OCI-LY7 (cell line): ENCODE data around the gene TMEM51. TPM values are rescaled to one million over a fixed set of nuclear protein-coding genes. Genes with fewer than 3 reads are reported as not detected.

Experiments
- BruUV-seq: library from RNA; stranded (reverse); fragments of 400-500 nt; replicated peaks from 2 replicates; lab custom pipeline; 2021; lab: Mats Ljungman, UMichigan
- CTCF ChIA-PET: fragments of 300-600 bp; sonication (Branson Sonifier 250); formaldehyde crosslinking; loops from one replicate; lab custom pipeline; 2022; ENCODE audit warnings: antibody characterized with exemption; ENCODE audit not compliant: unreplicated experiment; lab: Charles Lee
- POLR2A ChIA-PET: fragments of 300-600 bp; sonication (Branson Sonifier 250); formaldehyde crosslinking; loops from one replicate; lab custom pipeline; 2022; ENCODE audit warnings: antibody characterized with exemption; lab: Charles Lee
- DNase-seq: peaks from one replicate; pipeline ENCODE4 v3.0.0-alpha.2; 2015; ENCODE audit warnings: low spot score
- H2AFZ ChIP-seq: fragments of 200-600 bp; sonication (generic), shearing (Covaris generic); 2 replicates; pipeline ENCODE4 v1.6.1; 2014; ENCODE audit warnings: mild to moderate bottlenecking, antibody characterized with exemption, low read length, moderate library complexity
- H3K27ac ChIP-seq: fragments of 200-600 bp; sonication (generic); 2 replicates; pipeline ENCODE4 v1.5.1; 2014; ENCODE audit warnings: mixed run types, low read depth, mild to moderate bottlenecking, moderate library complexity, low read length, inconsistent platforms; ENCODE audit not compliant: poor library complexity, severe bottlenecking
- H3K36me3 ChIP-seq: fragments of 200-600 bp; sonication (generic); 2 replicates; pipeline ENCODE4 v1.6.1; 2014; ENCODE audit warnings: mild to moderate bottlenecking, antibody characterized with exemption, low read length, moderate library complexity, mixed read lengths; ENCODE audit not compliant: insufficient read depth
- H3K4me1 ChIP-seq: fragments of 200-600 bp; sonication (generic); 2 replicates; pipeline ENCODE4 v1.5.1; 2014; ENCODE audit warnings: mild to moderate bottlenecking, low read length; ENCODE audit not compliant: insufficient read depth, poor library complexity, severe bottlenecking
- H3K4me2 ChIP-seq: fragments of 200-600 bp; sonication (generic); 2 replicates; pipeline ENCODE4 v1.6.1; 2014; ENCODE audit warnings: mild to moderate bottlenecking, low read length
- H3K4me3 ChIP-seq: fragments of 200-600 bp; sonication (generic); 2 replicates; pipeline ENCODE4 v1.5.1; 2014; ENCODE audit warnings: mild to moderate bottlenecking, low read depth, low read length; ENCODE audit not compliant: poor library complexity, severe bottlenecking
- H3K79me2 ChIP-seq: fragments of 200-600 bp; sonication (generic); 2 replicates; pipeline ENCODE4 v1.6.1; 2016; ENCODE audit warnings: low read depth, mild to moderate bottlenecking, low read length, moderate library complexity, mixed read lengths; ENCODE audit not compliant: insufficient read depth
- H3K9me2 ChIP-seq: fragments of 200-600 bp; sonication (generic); 2 replicates; pipeline ENCODE4 v1.6.1; 2016; ENCODE audit warnings: mild to moderate bottlenecking, low read length, mixed read lengths; ENCODE audit not compliant: insufficient read depth
- H3K9me3 ChIP-seq: fragments of 200-600 bp; sonication (generic); 2 replicates; pipeline ENCODE4 v1.6.1; 2014; ENCODE audit warnings: mild to moderate bottlenecking, mixed run types, low read length, mixed read lengths
- H4K20me1 ChIP-seq: fragments of 200-600 bp; sonication (generic); 2 replicates; pipeline ENCODE4 v1.6.1; 2014; ENCODE audit warnings: mild to moderate bottlenecking, antibody characterized with exemption, low read length, moderate library complexity, mixed read lengths; ENCODE audit not compliant: insufficient read depth
- CTCF ChIP-seq: fragments of 200-600 bp; sonication (generic); conservative IDR thresholded peaks from 2 replicates; pipeline ENCODE4 v1.5.1; 2014; ENCODE audit warnings: mild to moderate bottlenecking, antibody characterized with exemption, low read length, moderate library complexity, mixed read lengths
- EZH2phosphoT487 ChIP-seq: fragments of 200-600 bp; sonication (generic); IDR thresholded peaks from 2 replicates; pipeline ENCODE4 v1.6.1; 2018; ENCODE audit warnings: low read depth, borderline replicate concordance, mild to moderate bottlenecking, mixed run types, antibody characterized with exemption, low read length, moderate library complexity, mixed read lengths
- intact Hi-C: fragments of 100-400 bp; cut with micrococcal nuclease; formaldehyde crosslinking; loops from one replicate; pipeline ENCODE4 v1.10.0; 2022; ENCODE audit not compliant: unreplicated experiment
- total RNA-seq, 2 experiments: library from RNA; depleted of rRNA in 1 of 2; stranded (reverse); fragments of >200 nt in 1 of 2; shearing (Covaris generic) in 1 of 2; gene quantifications; 2 replicates each; pipeline ENCODE4 v1.2.3, GENCODE V29; 2014 to 2022

TMEM51 gene
- total RNA-seq, 2 experiments from 2014 or later = not detected

DNA sequence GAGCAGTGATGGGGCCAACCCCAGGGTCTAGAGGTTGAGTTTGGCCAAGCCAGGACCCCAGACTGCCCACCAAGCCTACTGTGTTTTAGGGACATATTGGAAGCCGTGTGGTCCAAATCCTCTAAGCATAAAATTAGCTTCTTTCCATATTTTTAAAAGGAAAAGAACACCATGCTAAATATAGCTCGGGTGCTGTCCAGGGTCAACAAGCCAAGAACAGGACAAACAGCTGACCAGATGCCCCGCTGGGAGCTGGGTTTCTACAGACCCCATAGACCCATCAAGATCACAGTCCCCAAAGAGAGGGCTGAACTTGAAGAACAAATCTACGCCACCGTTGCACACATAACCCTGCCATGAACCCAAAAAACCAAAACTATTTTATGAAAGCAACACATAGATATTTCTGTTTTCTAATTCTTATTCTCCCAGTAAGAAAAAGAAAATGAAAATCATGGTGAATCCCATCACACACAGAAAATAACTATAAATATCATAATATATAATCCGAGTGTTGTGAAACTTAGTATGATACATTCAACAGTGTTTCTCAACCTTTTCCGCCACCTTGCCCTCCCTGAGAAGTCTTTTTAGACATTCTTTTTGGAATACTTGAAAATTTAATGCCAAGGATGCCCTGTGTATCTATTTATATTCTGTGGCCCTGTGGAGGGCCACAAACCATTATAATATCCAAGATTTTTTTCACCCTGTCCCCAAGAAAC lies 57.3 kb downstream of the TMEM51 start:
- H3K79me2 ChIP-seq = no peaks in the 10 kb centered on the region

DNA sequence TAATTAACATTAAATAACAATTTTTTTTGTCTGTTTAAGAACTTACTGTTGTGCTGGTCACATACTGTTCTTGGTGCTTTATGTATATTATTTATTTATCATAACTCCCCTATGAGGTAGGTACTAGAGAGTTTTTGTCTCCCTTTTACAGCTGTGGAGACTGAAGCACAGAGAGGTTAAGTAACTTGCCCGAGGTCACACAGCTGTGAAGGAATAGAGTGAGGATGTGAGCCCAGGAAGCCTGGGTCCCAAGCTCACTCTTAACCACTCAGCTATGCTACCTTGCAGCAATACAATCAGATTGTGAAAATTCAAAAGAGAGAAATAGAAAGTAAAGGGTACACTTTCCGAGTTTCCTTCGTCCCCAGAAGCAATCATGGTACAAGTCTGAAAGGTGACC lies 57.9 kb downstream of the TMEM51 start:
- Histone ChIP-seq H3K4me2 (no peak overlapping the region), H4K20me1 (no peaks in the 10 kb centered on the region), H3K36me3 (no peaks in the 10 kb centered on the region), H2AFZ (no peak overlapping the region), H3K27ac (no peak overlapping the region), H3K9me3 (no peaks in the 10 kb centered on the region), H3K79me2 (no peaks in the 10 kb centered on the region), H3K9me2 (no peaks in the 10 kb centered on the region), H3K4me1 (no peaks in the 10 kb centered on the region), H3K4me3 (no peak overlapping the region)
- no peak for TF ChIP-seq EZH2phosphoT487
- no peak for TF ChIP-seq CTCF
- ChIA-PET POLR2A (no interaction called here), CTCF (no interaction called here)
- BruUV-seq = no TSS peak
- intact Hi-C loops = no loop called here
- no peak for DNase-seq

More for the DNA sequence above, 57.3 kb downstream of the TMEM51 start:
- no peak for DNase-seq
- intact Hi-C loops = no loop called here
- ChIA-PET POLR2A (no interaction called here), CTCF (no interaction called here)
- Histone ChIP-seq H3K4me1 (no peaks in the 10 kb centered on the region), H3K27ac (no peak overlapping the region), H4K20me1 (no peaks in the 10 kb centered on the region), H3K9me2 (no peaks in the 10 kb centered on the region), H2AFZ (no peak overlapping the region), H3K36me3 (no peaks in the 10 kb centered on the region), H3K4me3 (no peak overlapping the region), H3K4me2 (no peak overlapping the region), H3K9me3 (no peaks in the 10 kb centered on the region)
- no TSS peak for BruUV-seq
- TF ChIP-seq CTCF (no peak), EZH2phosphoT487 (no peak)

DNA sequence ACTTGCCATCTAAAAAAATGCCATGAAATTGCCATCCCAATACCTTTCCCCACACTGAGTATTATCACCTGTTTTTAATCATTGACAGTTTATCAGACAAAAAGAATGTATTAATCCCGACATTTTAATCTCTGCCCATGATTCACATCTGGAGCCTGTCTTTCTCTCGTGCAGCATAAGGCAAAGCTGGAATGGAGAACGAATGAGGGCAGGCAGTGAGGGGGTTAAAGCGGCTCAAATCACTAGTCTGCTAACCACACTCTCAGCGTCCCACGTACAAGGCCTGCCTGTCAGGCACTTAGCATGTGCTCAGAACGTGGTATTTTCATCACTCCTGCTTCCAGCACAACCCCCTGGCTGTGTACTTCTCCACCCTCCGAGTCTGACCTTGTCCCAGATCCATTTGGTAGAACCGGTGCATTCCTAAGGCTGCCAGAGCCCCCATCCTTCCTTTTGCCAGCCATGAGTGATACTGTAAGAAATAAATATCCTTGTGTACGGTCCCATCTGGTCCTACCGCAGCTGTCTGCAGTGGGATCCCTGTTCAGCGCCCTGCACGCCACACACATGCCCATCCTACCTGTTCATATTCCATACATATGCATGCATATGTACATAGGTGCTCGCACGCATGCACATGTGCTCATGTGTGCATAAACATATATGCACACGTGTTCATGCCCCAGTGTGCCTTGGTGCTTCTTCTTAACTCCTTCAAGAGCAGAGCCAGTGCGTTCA lies 58.8 kb downstream of the TMEM51 start:
- BruUV-seq = no TSS peak
- Histone ChIP-seq H3K27ac (no peak overlapping the region), H3K79me2 (no peaks in the 10 kb centered on the region), H4K20me1 (no peaks in the 10 kb centered on the region), H3K9me2 (no peaks in the 10 kb centered on the region), H3K4me1 (no peaks in the 10 kb centered on the region), H3K4me3 (no peak overlapping the region), H3K9me3 (no peaks in the 10 kb centered on the region), H3K36me3 (no peaks in the 10 kb centered on the region), H2AFZ (no peak overlapping the region), H3K4me2 (no peak overlapping the region)
- no peak for DNase-seq
- ChIA-PET POLR2A (no interaction called here), CTCF (no interaction called here)
- TF ChIP-seq EZH2phosphoT487 (no peak), CTCF (no peak)
- intact Hi-C loops = no loop called here
